ENCODE results near the gene ASAP2. TPM values are rescaled to one million over a fixed set of nuclear protein-coding genes. Genes with fewer than 3 reads are reported as not detected.

Gene ASAP2
- total RNA-seq, 2 experiments from 2014 or later: 0.16 TPM; not detected in 1

- no peaks in the 10 kb centered on the region for H3K9me3 Mint-ChIP-seq
- H3K27me3 Mint-ChIP-seq: no peaks in the 10 kb centered on the region
- H3K4me3 Mint-ChIP-seq: no peak overlapping the region
- TF ChIP-seq, protein P1, sequence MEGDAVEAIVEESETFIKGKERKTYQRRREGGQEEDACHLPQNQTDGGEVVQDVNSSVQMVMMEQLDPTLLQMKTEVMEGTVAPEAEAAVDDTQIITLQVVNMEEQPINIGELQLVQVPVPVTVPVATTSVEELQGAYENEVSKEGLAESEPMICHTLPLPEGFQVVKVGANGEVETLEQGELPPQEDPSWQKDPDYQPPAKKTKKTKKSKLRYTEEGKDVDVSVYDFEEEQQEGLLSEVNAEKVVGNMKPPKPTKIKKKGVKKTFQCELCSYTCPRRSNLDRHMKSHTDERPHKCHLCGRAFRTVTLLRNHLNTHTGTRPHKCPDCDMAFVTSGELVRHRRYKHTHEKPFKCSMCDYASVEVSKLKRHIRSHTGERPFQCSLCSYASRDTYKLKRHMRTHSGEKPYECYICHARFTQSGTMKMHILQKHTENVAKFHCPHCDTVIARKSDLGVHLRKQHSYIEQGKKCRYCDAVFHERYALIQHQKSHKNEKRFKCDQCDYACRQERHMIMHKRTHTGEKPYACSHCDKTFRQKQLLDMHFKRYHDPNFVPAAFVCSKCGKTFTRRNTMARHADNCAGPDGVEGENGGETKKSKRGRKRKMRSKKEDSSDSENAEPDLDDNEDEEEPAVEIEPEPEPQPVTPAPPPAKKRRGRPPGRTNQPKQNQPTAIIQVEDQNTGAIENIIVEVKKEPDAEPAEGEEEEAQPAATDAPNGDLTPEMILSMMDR (IDR thresholded peaks at IDR 0.05): no peak
- Histone ChIP-seq H3K9me3 (ENCODE audit: control insufficient read depth in 1 of 2, insufficient read depth in 1 of 2, low read length in 2 of 2) (no peaks in the 10 kb centered on the region), H3K27me3 (ENCODE audit: control insufficient read depth in 1 of 2, insufficient read depth in 2 of 2, low read length in 2 of 2) (no peaks in the 10 kb centered on the region), H3K36me3 (ENCODE audit: insufficient read depth, low read length) (no peaks in the 10 kb centered on the region), H3K27ac (ENCODE audit: low read depth in 1 of 2, low read length in 2 of 2) (no peak overlapping the region), H3K4me3 (ENCODE audit: low read length) (no peak overlapping the region), H3K4me1 (ENCODE audit: insufficient read depth, low read length) (no peaks in the 10 kb centered on the region)
- no peak for ATAC-seq (ENCODE audit: poor library complexity)
- no peaks in the 10 kb centered on the region for H3K36me3 Mint-ChIP-seq (ENCODE audit: low read depth)
- DNase-seq: no peak
- H3K4me1 Mint-ChIP-seq (ENCODE audit: low read depth): no peaks in the 10 kb centered on the region
- H3K27ac Mint-ChIP-seq: no peak overlapping the region
- ChIA-PET CTCF (no interaction called here), POLR2A (no interaction called here)
- intact Hi-C loops (cut with DNase I, micrococcal nuclease): no loop called here
Measured at GRCh38 chr2:9309147-9309546, 102.5 kb downstream of the ASAP2 start.

GRCh38 chr2:9310377-9310776 is 103.8 kb downstream of the ASAP2 start:
- POLR2A ChIA-PET: no interaction called here

GRCh38 chr2:9310798-9311197 is 104.2 kb downstream of the ASAP2 start:
- Mint-ChIP-seq H3K4me3 (no peak overlapping the region), H3K9me3 (no peaks in the 10 kb centered on the region), H3K27me3 (no peaks in the 10 kb centered on the region), H3K36me3 (ENCODE audit: low read depth) (no peaks in the 10 kb centered on the region), H3K4me1 (ENCODE audit: low read depth) (no peaks in the 10 kb centered on the region), H3K27ac (no peak overlapping the region)
- H3K27me3 ChIP-seq (ENCODE audit: control insufficient read depth in 1 of 2, insufficient read depth in 2 of 2, low read length in 2 of 2): no peaks in the 10 kb centered on the region
- TF ChIP-seq, protein P1 (IDR thresholded peaks at IDR 0.05): no peak
- intact Hi-C loops (cut with DNase I, micrococcal nuclease): no loop called here
- H3K27ac ChIP-seq (ENCODE audit: low read depth in 1 of 2, low read length in 2 of 2): no peak overlapping the region
- no peaks in the 10 kb centered on the region for H3K9me3 ChIP-seq (ENCODE audit: control insufficient read depth in 1 of 2, insufficient read depth in 1 of 2, low read length in 2 of 2)
- DNase-seq: no peak
- ATAC-seq (ENCODE audit: poor library complexity): no peak
- no peak overlapping the region for H3K4me3 ChIP-seq (ENCODE audit: low read length)
- ChIA-PET POLR2A (no interaction called here), CTCF (no interaction called here)
- H3K36me3 ChIP-seq (ENCODE audit: insufficient read depth, low read length): no peaks in the 10 kb centered on the region
- H3K4me1 ChIP-seq (ENCODE audit: insufficient read depth, low read length): no peaks in the 10 kb centered on the region

More at GRCh38 chr2:9310377-9310776, 103.8 kb downstream of the ASAP2 start:
- Histone ChIP-seq H3K4me3 (ENCODE audit: low read length) (no peak overlapping the region), H3K36me3 (ENCODE audit: insufficient read depth, low read length) (no peaks in the 10 kb centered on the region), H3K9me3 (ENCODE audit: control insufficient read depth in 1 of 2, insufficient read depth in 1 of 2, low read length in 2 of 2) (no peaks in the 10 kb centered on the region), H3K27ac (ENCODE audit: low read depth in 1 of 2, low read length in 2 of 2) (no peak overlapping the region), H3K27me3 (ENCODE audit: control insufficient read depth in 1 of 2, insufficient read depth in 2 of 2, low read length in 2 of 2) (no peaks in the 10 kb centered on the region), H3K4me1 (ENCODE audit: insufficient read depth, low read length) (no peaks in the 10 kb centered on the region)
- TF ChIP-seq, protein P1 (IDR thresholded peaks at IDR 0.05): no peak
- Mint-ChIP-seq H3K27ac (no peak overlapping the region), H3K4me3 (no peak overlapping the region), H3K36me3 (ENCODE audit: low read depth) (no peaks in the 10 kb centered on the region), H3K27me3 (no peaks in the 10 kb centered on the region), H3K4me1 (ENCODE audit: low read depth) (no peaks in the 10 kb centered on the region), H3K9me3 (no peaks in the 10 kb centered on the region)
- intact Hi-C loops (cut with DNase I, micrococcal nuclease): no loop called here
- DNase-seq (no peak), ATAC-seq (ENCODE audit: poor library complexity) (no peak)
- CTCF ChIA-PET: no interaction called here
